Esophagus mucosa (tissue), 1 donor: Measurements from ENCODE around the gene IP6K2. TPM values are rescaled to one million over a fixed set of nuclear protein-coding genes. Genes with fewer than 3 reads are reported as not detected.
"Not testable (repeated sequence)": the region's sequence is repeated elsewhere in the genome, so short reads cannot be mapped to it uniquely, and the experiment has no call there.

Source experiments
- ATAC-seq: fragments of 200-7000 bp; cut with Tn5 transposase; one replicate; pipeline ENCODE4 v1.9.1; 2020
- total RNA-seq: library from RNA; stranded (reverse); gene quantifications from one replicate; pipeline ENCODE4 v1.2.4, GENCODE V29; 2023
- donor health status: DM: yes; HTN: yes; CAD: no.

Gene IP6K2
- total RNA-seq, result 53.1 TPM

GRCh38 chr3:48716982-48717746 is at the start of gene IP6K2:
TSS of gene IP6K2 (minus strand) at chr3:48717221. CDS start at chr3:48695291, 21,930 bp downstream.
- peak; percentile 98 for ATAC-seq

- ATAC-seq, result peak; percentile 80
These were observed 48.4 kb upstream of the IP6K2 start for GRCh38 chr3:48765376-48765775.

- no peak for ATAC-seq
These were observed 45.8 kb upstream of the IP6K2 start for GRCh38 chr3:48762816-48763215.

- not testable (repeated sequence) for ATAC-seq
These were observed 43.0 kb upstream of the IP6K2 start for GRCh38 chr3:48759991-48760540.

- peak; percentile 73 for ATAC-seq
These were observed 42.5 kb upstream of the IP6K2 start for GRCh38 chr3:48759531-48759930.

GRCh38 chr3:48759071-48759470 is 42.0 kb upstream of the IP6K2 start:
- ATAC-seq, result peak; percentile 79

GRCh38 chr3:48756640-48757039 is 39.6 kb upstream of the IP6K2 start:
- ATAC-seq, result no peak

GRCh38 chr3:48750856-48751255 is 33.8 kb upstream of the IP6K2 start:
- ATAC-seq, result no peak

GRCh38 chr3:48748754-48749153 is 31.7 kb upstream of the IP6K2 start:
- no peak for ATAC-seq

- no peak for ATAC-seq
These were observed 30.7 kb upstream of the IP6K2 start for GRCh38 chr3:48747706-48748105.

- ATAC-seq, result no peak
These were observed 30.1 kb upstream of the IP6K2 start for GRCh38 chr3:48747015-48747615.

- ATAC-seq, result no peak
These were observed 26.8 kb upstream of the IP6K2 start for GRCh38 chr3:48743773-48744172.

GRCh38 chr3:48741226-48741625 is 24.2 kb upstream of the IP6K2 start:
- not testable (repeated sequence) for ATAC-seq

- ATAC-seq, result peak; percentile 88
These were observed 23.2 kb upstream of the IP6K2 start for GRCh38 chr3:48739955-48740823.

GRCh38 chr3:48739617-48739954 is 22.6 kb upstream of the IP6K2 start:
- peak; percentile 1 for ATAC-seq

- ATAC-seq, result peak; percentile 77
These were observed 22.1 kb upstream of the IP6K2 start for GRCh38 chr3:48738926-48739616.

- no peak for ATAC-seq
These were observed 21.1 kb upstream of the IP6K2 start for GRCh38 chr3:48738144-48738536.

- ATAC-seq, result not testable (repeated sequence)
These were observed 18.2 kb upstream of the IP6K2 start for GRCh38 chr3:48735075-48735767.

- ATAC-seq, result not testable (repeated sequence)
These were observed 17.5 kb upstream of the IP6K2 start for GRCh38 chr3:48734541-48734940.

GRCh38 chr3:48733752-48734518 is 16.9 kb upstream of the IP6K2 start:
- not testable (repeated sequence) for ATAC-seq

- ATAC-seq, result no peak
These were observed 10.5 kb upstream of the IP6K2 start for GRCh38 chr3:48727511-48727910.
